Measurements from ENCODE around the gene SSPN. TPM values are rescaled to one million over a fixed set of nuclear protein-coding genes. Genes with fewer than 3 reads are reported as not detected.
"Not testable (repeated sequence)": the region's sequence is repeated elsewhere in the genome, so short reads cannot be mapped to it uniquely, and the experiment has no call there.

SSPN gene
- total RNA-seq, 2 donors from 2014 or later = 1.3 to 3.7 TPM

DNA sequence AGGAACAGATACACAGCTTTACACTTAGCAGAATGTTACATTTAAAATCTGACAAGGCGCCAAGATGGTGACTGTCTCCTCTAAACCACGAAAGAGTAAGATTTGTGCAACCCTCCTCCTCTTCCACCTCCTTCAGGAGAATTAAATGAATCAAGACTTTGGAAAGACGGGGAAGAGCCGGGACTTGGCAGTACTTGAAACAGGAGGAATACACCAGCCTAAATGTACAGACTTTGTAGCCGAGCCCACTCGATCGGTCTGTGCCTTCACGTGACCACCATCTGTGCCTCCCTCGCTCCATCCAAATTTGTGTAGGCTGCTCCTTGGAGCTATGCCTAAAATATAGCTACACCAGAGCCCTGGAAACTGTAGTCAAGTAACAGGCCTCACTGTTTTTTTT, 38.3 kb downstream of the SSPN start:
- H3K36me3 ChIP-seq (ENCODE audit: control insufficient read depth, insufficient read depth, low read length) = no peaks in the 10 kb centered on the region
- Mint-ChIP-seq H3K36me3 (ENCODE audit: low read depth) (no peaks in the 10 kb centered on the region), H3K27ac (no peak overlapping the region), H3K4me3 (no peak overlapping the region), H3K4me1 (peaks cover 14% of the 10 kb centered on the region), H3K9me3 (no peaks in the 10 kb centered on the region), H3K27me3 (ENCODE audit: insufficient read depth) (peaks cover 7% of the 10 kb centered on the region)
- no peaks in the 10 kb centered on the region for H3K4me1 ChIP-seq (ENCODE audit: control insufficient read depth, insufficient read depth, low read length)
- H3K4me3 ChIP-seq (ENCODE audit: low read length) = no peak overlapping the region
- WGBS, 2 experiments (ENCODE audit: insufficient coverage in 1 of 2, insufficient read length in 1 of 2) = 92% methylated on average over 9 of the region's 9 CpGs
- H3K9me3 ChIP-seq (ENCODE audit: control insufficient read depth, low read length) = no peaks in the 10 kb centered on the region
- DNase-seq = no peak
- no peak overlapping the region for H3K9ac ChIP-seq (ENCODE audit: extremely low read depth, low read length, poor library complexity, severe bottlenecking)
- TF ChIP-seq, protein P1, sequence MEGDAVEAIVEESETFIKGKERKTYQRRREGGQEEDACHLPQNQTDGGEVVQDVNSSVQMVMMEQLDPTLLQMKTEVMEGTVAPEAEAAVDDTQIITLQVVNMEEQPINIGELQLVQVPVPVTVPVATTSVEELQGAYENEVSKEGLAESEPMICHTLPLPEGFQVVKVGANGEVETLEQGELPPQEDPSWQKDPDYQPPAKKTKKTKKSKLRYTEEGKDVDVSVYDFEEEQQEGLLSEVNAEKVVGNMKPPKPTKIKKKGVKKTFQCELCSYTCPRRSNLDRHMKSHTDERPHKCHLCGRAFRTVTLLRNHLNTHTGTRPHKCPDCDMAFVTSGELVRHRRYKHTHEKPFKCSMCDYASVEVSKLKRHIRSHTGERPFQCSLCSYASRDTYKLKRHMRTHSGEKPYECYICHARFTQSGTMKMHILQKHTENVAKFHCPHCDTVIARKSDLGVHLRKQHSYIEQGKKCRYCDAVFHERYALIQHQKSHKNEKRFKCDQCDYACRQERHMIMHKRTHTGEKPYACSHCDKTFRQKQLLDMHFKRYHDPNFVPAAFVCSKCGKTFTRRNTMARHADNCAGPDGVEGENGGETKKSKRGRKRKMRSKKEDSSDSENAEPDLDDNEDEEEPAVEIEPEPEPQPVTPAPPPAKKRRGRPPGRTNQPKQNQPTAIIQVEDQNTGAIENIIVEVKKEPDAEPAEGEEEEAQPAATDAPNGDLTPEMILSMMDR (conservative IDR thresholded peaks at IDR 0.05) = no peak
- no peak overlapping the region for H3K27ac ChIP-seq (ENCODE audit: low read depth, low read length)
- peaks cover under 1% of the 10 kb centered on the region for H3K27me3 ChIP-seq (ENCODE audit: control insufficient read depth, insufficient read depth, low read length, poor library complexity, severe bottlenecking)

DNA sequence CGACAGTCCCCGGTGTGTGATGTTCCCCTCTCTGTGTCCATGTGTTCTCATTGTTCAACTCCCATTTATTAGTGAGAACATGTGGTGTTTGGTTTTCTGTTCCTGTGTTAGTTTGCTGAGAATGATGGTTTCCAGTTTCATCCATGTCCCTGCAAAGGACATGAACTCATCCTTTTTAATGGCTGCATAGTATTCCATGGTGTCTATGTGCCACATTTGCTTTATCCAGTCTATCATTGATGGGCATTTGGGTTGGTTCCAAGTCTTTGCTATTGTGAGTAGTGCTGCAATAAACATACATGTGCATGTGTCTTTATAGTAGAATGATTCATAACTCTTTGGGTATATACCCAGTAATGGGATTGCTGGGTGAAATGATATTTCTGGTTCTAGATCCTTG, 40.1 kb downstream of the SSPN start:
- WGBS, 2 experiments (ENCODE audit: insufficient coverage in 1 of 2, insufficient read length in 1 of 2) = no CpG with 5 or more reads among the region's 2 CpGs
- not testable (repeated sequence) for H3K4me3 Mint-ChIP-seq; H3K4me3 ChIP-seq (ENCODE audit: low read length); H3K9ac ChIP-seq (ENCODE audit: extremely low read depth, low read length, poor library complexity, severe bottlenecking); H3K27ac Mint-ChIP-seq; H3K27ac ChIP-seq (ENCODE audit: low read depth, low read length); H3K4me1 ChIP-seq (ENCODE audit: control insufficient read depth, insufficient read depth, low read length); DNase-seq; H3K36me3 Mint-ChIP-seq (ENCODE audit: low read depth); H3K9me3 Mint-ChIP-seq; H3K27me3 ChIP-seq (ENCODE audit: control insufficient read depth, insufficient read depth, low read length, poor library complexity, severe bottlenecking); H3K36me3 ChIP-seq (ENCODE audit: control insufficient read depth, insufficient read depth, low read length); H3K9me3 ChIP-seq (ENCODE audit: control insufficient read depth, low read length); H3K27me3 Mint-ChIP-seq (ENCODE audit: insufficient read depth)
- H3K4me1 Mint-ChIP-seq = peaks cover 22% of the 10 kb centered on the region

DNA sequence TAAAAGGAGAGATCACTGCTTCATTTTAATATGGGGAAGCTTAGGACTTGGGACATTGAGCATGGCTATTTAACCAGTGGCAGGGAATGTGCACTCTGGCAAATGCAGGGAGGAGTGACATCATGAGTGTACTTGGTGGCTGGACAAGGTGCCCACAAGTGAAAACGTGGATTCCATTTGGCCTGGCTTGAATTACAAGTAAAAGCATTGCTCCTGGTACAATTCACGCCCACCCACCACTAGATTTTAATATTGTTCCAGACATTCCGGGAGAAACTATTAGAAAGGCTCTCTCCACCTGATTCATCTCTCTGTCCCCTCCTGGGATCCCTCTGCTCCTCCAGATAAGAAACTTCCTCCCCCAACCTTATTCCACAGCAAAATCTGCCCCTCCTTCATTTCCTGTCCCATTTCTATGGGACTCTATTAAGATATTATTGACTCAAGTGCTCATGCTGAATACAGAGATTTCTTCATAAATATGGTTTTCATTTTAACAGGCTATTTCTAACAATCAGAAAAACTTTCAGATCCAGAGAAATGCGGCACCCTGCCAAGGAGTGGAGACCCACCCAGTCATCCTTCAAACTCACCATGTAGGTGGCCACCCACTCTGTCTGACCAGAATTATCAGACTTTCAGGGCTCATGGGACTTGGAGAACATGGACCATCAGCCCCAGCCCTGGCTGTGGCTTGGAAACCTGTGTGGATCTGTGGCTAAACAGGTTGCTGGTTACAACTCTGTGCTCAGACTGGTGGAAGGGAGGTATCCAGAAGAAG, 43.2 kb downstream of the SSPN start:
- no peaks in the 10 kb centered on the region for H3K9me3 ChIP-seq (ENCODE audit: control insufficient read depth, low read length)
- peaks cover 3% of the 10 kb centered on the region for H3K27me3 Mint-ChIP-seq (ENCODE audit: insufficient read depth)
- H3K4me3 ChIP-seq (ENCODE audit: low read length) = no peak overlapping the region
- H3K4me1 Mint-ChIP-seq = peaks cover 15% of the 10 kb centered on the region
- no peaks in the 10 kb centered on the region for H3K36me3 Mint-ChIP-seq (ENCODE audit: low read depth)
- WGBS, 2 experiments (ENCODE audit: insufficient coverage in 1 of 2, insufficient read length in 1 of 2) = 91 to 94% methylated on average over 3 to 4 of the region's 4 CpGs
- no peak overlapping the region for H3K27ac Mint-ChIP-seq
- no peaks in the 10 kb centered on the region for H3K27me3 ChIP-seq (ENCODE audit: control insufficient read depth, insufficient read depth, low read length, poor library complexity, severe bottlenecking)
- no peak overlapping the region for H3K4me3 Mint-ChIP-seq
- DNase-seq = no peak
- no peaks in the 10 kb centered on the region for H3K4me1 ChIP-seq (ENCODE audit: control insufficient read depth, insufficient read depth, low read length)
- no peaks in the 10 kb centered on the region for H3K9me3 Mint-ChIP-seq
- no peaks in the 10 kb centered on the region for H3K36me3 ChIP-seq (ENCODE audit: control insufficient read depth, insufficient read depth, low read length)
- TF ChIP-seq, protein P1 (conservative IDR thresholded peaks at IDR 0.05) = no peak
- H3K27ac ChIP-seq (ENCODE audit: low read depth, low read length) = no peak overlapping the region
- no peak overlapping the region for H3K9ac ChIP-seq (ENCODE audit: extremely low read depth, low read length, poor library complexity, severe bottlenecking)
